Placental pericyte (primary cell): ENCODE measurements around the gene STK11. TPM values are rescaled to one million over a fixed set of nuclear protein-coding genes. Genes with fewer than 3 reads are reported as not detected.

Experiments
- total RNA-seq: library from RNA; depleted of rRNA; stranded (reverse); fragments of >200 nt; gene quantifications from 2 replicates; pipeline ENCODE4 v1.2.3, GENCODE V29; 2012

The STK11 gene
- 107 and 110 TPM in 2 replicates for total RNA-seq

DNA sequence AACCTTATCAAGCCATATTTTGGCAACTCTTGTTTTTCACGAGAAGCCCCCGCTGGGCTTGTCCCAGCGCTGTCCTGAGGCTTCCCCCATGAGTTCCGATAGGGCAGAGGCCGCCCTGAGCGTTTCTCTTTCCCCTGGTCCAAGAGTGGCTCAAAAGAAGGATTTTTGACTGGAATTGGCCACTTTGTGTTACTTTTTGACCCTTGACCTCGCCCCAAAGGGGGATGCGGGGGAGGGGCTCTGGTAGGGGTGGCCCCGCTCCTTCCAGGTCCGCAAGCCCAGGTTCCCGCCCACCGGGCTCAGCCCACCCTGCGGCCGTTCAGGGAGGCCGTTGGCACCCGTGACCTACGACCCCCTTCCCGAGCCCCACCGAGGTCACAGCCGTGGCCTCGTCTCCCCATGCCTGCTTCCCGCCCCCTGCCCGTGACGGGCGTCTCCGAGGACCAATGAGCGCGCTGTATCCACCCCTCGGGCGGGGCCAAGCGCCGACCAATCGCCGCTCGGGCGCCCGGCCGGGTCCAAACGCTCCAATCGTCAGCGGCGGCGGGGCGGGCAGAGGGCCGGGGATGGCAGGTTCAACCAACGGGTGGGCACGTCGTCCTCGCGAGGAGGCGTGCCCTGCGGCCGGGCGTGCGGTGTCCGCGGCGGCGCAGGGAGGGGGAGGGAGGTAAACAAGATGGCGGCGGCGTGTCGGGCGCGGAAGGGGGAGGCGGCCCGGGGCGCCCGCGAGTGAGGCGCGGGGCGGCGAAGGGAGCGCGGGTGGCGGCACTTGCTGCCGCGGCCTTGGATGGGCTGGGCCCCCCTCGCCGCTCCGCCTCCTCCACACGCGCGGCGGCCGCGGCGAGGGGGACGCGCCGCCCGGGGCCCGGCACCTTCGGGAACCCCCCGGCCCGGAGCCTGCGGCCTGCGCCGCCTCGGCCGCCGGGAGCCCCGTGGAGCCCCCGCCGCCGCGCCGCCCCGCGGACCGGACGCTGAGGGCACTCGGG, at the start of gene STK11:
Gene STK11, plus strand, starts transcription at position 665 of the 986 bp plus-strand sequence. CDS start 1,136 bp downstream, outside the sequence.

DNA sequence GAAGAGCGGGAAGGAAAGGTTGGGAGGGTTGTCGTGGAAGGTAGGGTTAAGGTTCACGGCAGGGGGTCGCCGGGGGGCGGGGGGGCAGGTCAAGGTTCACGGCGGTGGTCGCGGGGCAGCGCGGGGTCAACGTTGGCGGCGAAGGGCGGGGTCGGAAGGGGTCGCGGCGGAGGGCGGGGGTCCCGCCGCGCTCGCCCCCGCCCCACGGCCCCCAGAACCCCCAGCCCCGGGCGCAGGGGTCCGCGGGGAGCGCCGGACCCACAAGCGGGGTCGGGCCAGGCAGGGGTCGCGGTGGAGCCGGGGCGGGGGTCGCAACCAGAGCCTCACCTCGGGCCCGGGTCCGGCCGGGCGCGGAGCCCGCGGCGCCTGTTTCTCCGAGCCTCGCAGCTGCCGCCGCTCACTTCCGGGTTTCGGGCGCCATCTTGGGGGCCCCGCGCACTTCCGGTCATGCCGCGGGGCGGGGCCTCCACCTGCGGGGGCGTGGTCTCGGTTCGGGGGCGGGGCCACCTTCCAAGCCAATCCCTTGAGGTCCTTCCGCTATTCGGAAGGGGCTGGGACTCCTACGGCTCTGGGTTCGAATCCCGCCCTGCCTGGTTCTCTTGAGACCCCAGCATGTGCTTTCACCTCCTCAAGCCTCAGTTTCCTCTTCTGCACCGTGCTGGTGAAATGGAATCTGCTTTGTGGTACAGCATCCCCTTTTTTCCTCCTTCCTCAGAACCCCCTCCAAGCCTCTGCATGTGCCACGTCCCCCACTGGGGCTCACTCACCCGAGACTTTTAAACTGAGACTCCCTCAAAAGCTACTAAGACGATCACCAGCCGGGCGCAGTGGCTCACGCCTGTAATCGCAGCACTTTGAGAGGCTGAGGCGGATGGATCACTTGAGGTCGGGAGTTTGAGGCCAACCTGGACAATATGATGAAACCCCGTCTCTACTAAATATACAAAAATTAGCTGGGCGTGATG, 31.5 kb upstream of the STK11 start, which contains the start of gene SBNO2:
Gene SBNO2, minus strand, starts transcription at position 424 of the 965 bp plus-strand sequence. CDS start 19,992 bp downstream, outside the sequence.

DNA sequence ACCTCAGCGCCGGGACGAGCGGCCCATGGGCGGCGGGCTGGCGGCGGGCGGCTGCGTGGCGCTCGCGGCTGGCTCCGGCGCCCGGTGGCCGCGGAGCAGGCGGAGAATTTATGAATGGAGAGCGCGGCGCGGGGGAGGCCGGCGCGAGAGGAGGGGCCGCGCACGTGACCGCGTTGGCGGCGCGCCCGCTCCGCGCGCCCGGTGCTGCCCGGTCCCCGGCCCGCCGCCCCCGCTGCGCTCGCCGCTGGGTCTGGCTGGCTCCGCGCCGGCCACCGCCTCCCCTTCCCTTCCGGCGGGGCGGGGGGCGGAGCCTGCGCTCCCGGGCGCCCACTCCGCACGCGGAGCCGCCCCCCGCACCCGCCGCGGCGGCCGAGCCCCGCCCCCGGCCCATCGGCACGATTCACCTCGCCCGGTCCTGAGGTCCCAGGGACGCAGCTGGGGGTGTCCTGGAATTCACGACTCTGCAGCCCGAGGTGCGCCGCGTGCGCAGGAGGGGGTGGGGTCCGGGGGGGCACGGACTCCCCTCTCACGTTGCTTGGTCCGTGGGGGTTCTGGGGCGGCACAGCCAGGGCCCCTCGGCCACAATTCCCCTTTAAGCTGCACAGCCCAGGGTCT, 32.3 kb downstream of the STK11 start, which contains the start of gene CBARP:
Gene CBARP, minus strand, starts transcription at position 252 of the 615 bp plus-strand sequence. CDS start 1,905 bp downstream, outside the sequence.

GRCh38 chr19:1241417-1242095, 36.0 kb downstream of the STK11 start, which contains the start of gene ATP5F1D:
Gene ATP5F1D, plus strand, starts transcription at chr19:1241751. Its CDS starts 100 bp downstream, at chr19:1241851.

DNA sequence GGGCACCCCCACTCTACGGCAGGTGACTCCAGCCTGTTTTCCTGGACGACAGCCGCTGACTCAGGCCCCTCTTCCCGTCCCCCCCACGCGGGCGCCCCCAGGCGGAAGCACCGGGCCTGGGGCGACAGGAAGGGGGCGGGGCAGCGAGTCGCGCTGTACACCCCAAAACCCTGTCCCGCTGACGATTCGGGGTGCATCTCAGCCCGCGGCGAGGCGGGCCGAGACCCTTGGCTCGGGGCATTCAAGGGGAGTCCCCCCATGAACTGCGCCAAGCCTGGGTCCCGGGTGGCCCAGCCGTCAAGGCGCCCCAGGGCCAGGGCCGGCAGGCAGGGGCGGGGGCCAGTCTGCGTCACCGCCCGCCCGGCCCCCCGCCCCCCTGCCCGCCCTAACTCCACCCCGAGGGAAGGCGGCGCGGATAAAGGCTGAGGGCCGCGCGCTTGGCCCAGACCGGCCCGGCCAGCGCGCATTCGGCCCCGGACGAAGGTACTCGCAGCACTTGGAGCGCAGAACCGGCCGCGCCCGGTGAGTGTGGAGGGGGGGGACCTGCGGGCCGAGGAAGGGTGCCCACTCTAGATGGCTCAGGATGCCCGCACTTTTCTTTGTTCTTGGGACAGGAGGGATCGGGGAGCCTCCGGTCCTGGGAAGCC, 42.7 kb downstream of the STK11 start, which contains the start of gene MIDN:
Gene MIDN, plus strand, starts transcription at position 445 of the 647 bp plus-strand sequence. CDS start 1,714 bp downstream, outside the sequence.

DNA sequence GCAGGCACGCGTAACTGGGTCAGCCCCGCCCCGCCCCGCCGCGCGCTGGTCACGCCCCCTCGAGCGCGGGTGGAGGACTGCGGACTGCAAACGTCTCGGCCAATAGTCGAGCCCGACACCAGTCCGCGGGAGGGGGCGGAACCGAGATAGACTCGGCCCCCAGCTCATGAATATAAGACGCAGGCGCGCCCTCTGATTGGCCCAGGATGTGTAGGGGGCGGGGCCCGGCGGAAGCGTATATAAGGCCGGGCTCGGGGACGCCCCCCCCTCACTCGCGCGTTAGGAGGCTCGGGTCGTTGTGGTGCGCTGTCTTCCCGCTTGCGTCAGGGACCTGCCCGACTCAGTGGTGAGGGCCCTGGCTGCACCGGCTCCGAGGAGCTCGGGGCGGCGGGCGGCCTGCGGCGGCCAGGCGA, 63.5 kb downstream of the STK11 start, which contains the start of gene CIRBP:
Gene CIRBP, plus strand, starts transcription at position 268 of the 413 bp plus-strand sequence. CDS start 1,602 bp downstream, outside the sequence.

GRCh38 chr19:1275260-1275975, 69.8 kb downstream of the STK11 start, which contains the start of gene FAM174C:
Gene FAM174C, plus strand, starts transcription at chr19:1275530. Its CDS starts 20 bp downstream, at chr19:1275550.

Other genes with a start within 250 kb of the STK11 start
- 55.7 and 58.2 TPM in 2 replicates for gene WDR18, start 221.4 kb upstream of the STK11 start, total RNA-seq
- 0.14 and 0.66 TPM in 2 replicates for gene GRIN3B, start 205.4 kb upstream of the STK11 start, total RNA-seq
- 119 and 132 TPM in 2 replicates for gene TMEM259, start 184.7 kb upstream of the STK11 start, total RNA-seq
- not detected in 2 replicates for gene RNU6-2, start 184.3 kb upstream of the STK11 start, total RNA-seq
- 541 and 553 TPM in 2 replicates for gene CNN2, start 179.2 kb upstream of the STK11 start, total RNA-seq
- 18.0 and 19.0 TPM in 2 replicates for gene ABCA7, start 165.7 kb upstream of the STK11 start, total RNA-seq
- gene ARHGAP45, start 138.6 kb upstream of the STK11 start, total RNA-seq, result 1.7 and 3.5 TPM in 2 replicates
- gene POLR2E, start 110.4 kb upstream of the STK11 start, total RNA-seq, result 111 and 123 TPM in 2 replicates
- gene GPX4, start 101.8 kb upstream of the STK11 start, total RNA-seq, result 150 and 588 TPM in 2 replicates
- 58.4 and 77.7 TPM in 2 replicates for gene SBNO2, start 31.5 kb upstream of the STK11 start, total RNA-seq
- gene CBARP, start 32.2 kb downstream of the STK11 start, total RNA-seq, result 5.7 and 6.8 TPM in 2 replicates
- 17.2 and 25.2 TPM in 2 replicates for gene ATP5F1D, start 36.0 kb downstream of the STK11 start, total RNA-seq
- 28.2 TPM in 2 replicates for gene MIDN, start 42.8 kb downstream of the STK11 start, total RNA-seq
- gene CIRBP, start 63.6 kb downstream of the STK11 start, total RNA-seq, result 199 and 402 TPM in 2 replicates
- gene FAM174C, start 69.8 kb downstream of the STK11 start, total RNA-seq, result 21.4 and 27.6 TPM in 2 replicates
- not detected in 2 replicates for gene EFNA2, start 80.1 kb downstream of the STK11 start, total RNA-seq
- gene NDUFS7, start 178.1 kb downstream of the STK11 start, total RNA-seq, result 57.3 and 87.5 TPM in 2 replicates
- gene GAMT, start 195.8 kb downstream of the STK11 start, total RNA-seq, result 35.0 and 41.1 TPM in 2 replicates
- 43.3 and 77.6 TPM in 2 replicates for gene DAZAP1, start 201.8 kb downstream of the STK11 start, total RNA-seq
- 569 and 1,207 TPM in 2 replicates for gene RPS15, start 232.6 kb downstream of the STK11 start, total RNA-seq
- 0.14 and 0.22 TPM in 2 replicates for gene APC2, start 244.3 kb downstream of the STK11 start, total RNA-seq